ENCODE results near the gene ITGA2B.
"Not testable (repeated sequence)": the region's sequence is repeated elsewhere in the genome, so short reads cannot be mapped to it uniquely, and the experiment has no call there.

Gene ITGA2B

GRCh38 chr17:44368391-44369243 is 20.8 kb downstream of the ITGA2B start:
- DNase-seq: not testable (repeated sequence)

- DNase-seq: no peak
Measured at GRCh38 chr17:44367231-44367979, 22.0 kb downstream of the ITGA2B start.

DNA sequence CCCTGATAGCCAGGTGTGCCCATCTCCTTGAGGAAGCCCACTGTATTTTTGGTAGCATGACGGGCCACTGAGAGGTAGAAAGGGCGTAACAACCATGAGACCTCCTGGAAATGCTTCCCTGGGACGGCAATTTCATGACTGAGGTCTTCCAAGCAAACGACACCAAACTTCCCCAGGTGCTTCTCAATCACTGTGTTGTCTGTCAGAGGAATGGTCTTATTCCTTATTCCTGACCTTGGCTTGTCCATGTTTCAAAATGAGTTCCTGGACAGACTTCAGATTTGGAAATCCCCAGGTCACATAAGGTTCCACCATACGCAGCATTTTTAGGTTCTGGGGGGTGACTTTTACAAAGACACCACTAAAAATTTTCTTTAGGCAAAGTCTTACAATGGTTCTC is 24.4 kb downstream of the ITGA2B start:
- DNase-seq: not testable (repeated sequence)

- DNase-seq: peak; percentile 46
Measured at GRCh38 chr17:44363613-44364159, 25.8 kb downstream of the ITGA2B start, which contains the start of gene FAM171A2. FAM171A2 (minus strand) TSS chr17:44363853; CDS start chr17:44363714, 139 bp downstream.

- DNase-seq: no peak
Measured at GRCh38 chr17:44362949-44363612, 26.4 kb downstream of the ITGA2B start.

- no peak for DNase-seq
Measured at GRCh38 chr17:44362459-44362948, 26.9 kb downstream of the ITGA2B start.

DNA sequence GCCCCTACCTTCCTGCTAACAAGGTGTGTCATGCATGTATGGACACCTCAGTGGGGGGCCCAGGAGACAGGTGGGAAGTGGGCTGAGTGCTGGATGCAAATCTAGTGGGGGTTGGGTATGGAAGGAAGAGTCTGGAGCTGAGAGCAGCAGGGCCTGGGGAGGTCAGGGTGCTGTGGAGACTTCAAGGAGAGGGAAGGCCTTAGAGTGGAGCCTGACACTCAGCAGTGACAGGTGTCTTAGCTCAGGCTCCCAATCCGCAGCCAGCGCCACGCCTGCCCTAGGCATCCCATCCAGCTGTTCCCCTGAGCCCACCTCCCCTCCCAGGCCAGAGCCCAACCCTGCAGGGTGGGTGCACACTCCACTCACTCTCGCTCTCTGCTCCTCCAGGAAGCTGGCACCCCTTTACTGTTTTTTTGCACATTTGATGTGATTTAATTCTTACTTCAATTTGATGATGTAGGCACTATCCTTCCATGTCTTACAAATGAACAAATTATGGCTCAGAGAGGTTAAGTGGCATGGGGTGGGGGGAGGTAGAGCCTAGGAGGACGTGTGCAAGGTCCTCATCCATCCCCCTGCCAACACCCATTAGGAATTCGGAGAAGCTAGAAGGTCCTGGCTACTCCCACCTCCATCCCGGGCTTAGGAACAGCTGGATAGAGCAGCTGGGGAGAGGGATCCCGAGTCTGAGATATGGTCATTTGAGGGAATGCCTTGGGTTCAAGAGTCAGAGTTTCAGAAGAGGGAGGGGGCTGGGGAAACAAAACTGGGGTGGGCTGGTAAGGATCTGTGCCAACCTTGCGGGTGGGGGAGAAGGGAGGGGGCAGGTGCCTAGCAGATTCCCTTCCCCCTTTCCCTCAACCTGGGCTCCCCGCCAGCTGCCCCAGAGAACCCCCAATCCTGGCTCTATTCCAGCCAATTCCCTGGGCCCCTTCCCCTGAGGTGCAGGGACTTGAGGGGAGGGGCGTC is 27.9 kb downstream of the ITGA2B start:
- DNase-seq: no peak

DNA sequence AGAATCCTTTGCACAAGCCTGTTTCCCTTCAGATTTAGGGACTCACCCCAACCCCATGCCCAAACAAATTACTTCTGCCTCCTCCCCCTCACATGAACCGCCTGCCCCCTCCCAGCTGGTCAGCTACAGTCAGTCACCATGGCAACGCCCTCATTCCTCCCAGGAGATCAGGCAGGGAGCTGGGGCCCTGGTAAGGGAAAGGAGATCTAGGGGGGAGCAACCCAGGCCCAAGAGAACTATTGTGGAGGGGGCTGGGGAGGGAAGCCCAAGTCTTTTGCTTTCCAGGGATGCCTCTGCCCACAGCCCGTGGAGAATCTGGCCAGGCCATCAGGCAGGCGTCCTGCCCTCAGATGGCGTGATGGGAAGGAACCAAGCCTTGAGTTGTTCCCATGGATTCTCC is 28.6 kb downstream of the ITGA2B start:
- no peak for DNase-seq

DNA sequence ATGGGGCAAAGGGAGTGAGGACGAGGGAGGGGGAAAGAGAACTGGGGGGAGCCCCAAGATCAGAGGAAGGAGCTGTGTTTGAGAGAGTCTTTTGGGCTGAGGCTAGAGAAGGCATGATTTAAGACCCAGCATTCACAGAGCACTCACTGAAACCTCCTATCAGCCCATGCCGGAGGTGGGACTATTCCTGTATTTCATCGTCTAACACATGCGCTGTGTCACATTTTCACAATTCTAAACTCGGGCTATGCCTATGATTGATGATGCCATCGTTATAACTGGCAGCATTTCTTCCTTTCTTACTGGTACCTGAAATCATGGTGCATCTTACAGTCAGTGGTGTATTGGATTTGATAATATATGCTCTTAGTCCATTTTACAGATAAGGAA is 29.3 kb downstream of the ITGA2B start:
- DNase-seq: no peak

GRCh38 chr17:44359458-44360143 is 29.8 kb downstream of the ITGA2B start:
- no peak for DNase-seq

- no peak for DNase-seq
Measured at GRCh38 chr17:44359006-44359405, 30.4 kb downstream of the ITGA2B start.

DNA sequence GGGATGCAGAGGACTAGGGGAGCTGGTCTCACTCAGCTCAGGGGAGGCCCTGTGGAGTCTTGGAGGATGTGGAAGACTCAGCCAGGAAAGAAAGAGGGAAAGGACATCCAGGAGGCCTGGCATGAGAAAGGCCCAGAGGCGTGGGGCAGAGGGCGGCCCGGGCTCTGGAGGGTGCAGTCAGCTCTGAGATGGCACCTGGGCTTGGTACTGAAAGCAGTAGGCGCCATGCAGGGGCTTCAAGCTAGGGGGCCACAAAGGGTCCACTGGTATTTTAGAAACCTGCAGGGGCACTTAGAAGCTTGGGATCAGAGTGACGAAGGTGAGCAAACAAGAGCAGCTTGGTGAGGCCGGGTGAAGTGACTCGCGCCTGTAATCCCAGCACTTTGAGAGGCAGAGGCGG is 31.4 kb downstream of the ITGA2B start:
- no peak for DNase-seq

- no peak for DNase-seq
Measured at GRCh38 chr17:44356241-44356640, 33.2 kb downstream of the ITGA2B start.

DNA sequence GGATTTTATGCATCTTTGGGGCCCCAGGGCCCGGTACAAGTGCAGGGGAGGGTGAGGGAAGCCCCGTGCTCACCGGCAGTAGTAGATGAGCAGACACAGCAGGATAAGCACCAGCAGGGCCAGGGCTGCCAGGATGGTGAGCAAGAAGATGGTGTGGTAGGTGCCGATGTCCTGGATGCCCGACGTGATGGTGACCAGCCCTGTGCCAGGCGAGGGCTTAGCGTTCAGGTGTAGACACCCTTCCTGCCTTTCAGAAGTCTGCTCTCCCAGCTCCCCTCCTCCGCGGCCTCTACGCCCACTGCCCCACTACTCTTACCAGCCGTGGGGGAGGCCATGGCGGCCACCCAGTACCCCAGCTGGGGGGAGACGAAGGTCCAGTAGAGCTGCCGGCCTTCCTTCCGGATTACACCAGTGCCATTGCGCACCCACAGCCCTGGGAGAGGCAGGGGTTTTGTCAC is 33.8 kb downstream of the ITGA2B start:
- DNase-seq: no peak

- no peak for DNase-seq
Measured at GRCh38 chr17:44354582-44355561, 34.6 kb downstream of the ITGA2B start.

DNA sequence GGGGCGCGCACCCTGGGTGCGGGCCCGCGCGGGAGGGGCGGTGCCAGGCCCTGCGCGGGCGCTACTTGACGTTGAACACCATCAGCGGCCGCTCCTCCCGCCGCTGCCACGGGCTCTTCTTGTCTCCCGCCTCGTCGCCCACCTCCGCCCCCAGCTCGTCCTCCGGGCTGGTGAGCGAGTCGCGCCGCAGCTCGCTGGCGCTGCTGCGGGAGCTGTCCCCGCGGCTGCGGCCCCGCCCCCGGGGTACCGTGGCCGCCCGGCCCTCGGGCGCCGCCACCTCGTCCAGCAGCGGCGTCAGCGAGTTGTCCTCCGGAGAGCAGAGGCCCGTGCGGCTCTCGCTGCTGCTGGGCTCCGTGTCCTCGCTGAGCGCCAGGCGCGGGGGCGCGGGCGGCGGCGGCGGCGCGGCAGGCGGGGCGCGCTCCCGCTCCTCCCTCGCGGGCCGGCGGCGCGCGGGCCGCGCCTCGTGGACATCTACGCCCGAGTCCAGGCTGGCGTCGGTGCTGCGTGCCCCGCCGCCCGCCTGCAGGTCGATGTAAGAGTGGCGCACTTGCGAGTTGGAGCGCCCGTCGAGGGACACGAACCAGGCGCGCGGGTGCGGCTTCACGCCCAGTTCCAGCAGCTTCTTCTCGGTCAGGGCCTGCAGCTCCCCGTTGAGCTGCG is 35.6 kb downstream of the ITGA2B start:
- DNase-seq: no peak

GRCh38 chr17:44352828-44353671 is 36.4 kb downstream of the ITGA2B start:
- DNase-seq: no peak
